ENCODE measurements around the gene FANCD2. TPM values are rescaled to one million over a fixed set of nuclear protein-coding genes. Genes with fewer than 3 reads are reported as not detected.
A peak's percentile ranks its signal among the peaks of the same experiment; 100 is the strongest.

Gene FANCD2
- total RNA-seq, 1 donor, result 6.2 TPM

- Histone ChIP-seq H3K27me3 (ENCODE audit: insufficient read depth, low read length) (no peaks in the 10 kb centered on the region), H3K79me2 (ENCODE audit: insufficient read depth, low read length) (no peaks in the 10 kb centered on the region), H4K20me1 (ENCODE audit: insufficient read depth, low read length) (no peaks in the 10 kb centered on the region), H2AFZ (ENCODE audit: low read length) (no peak overlapping the region), H3K4me1 (ENCODE audit: insufficient read depth, low read length) (no peaks in the 10 kb centered on the region), H3K36me3 (ENCODE audit: insufficient read depth, low read length) (no peaks in the 10 kb centered on the region), H3K9me3 (ENCODE audit: low read depth, low read length) (no peaks in the 10 kb centered on the region), H3K4me3 (ENCODE audit: insufficient read depth, low read length) (no peak overlapping the region), H3K4me2 (ENCODE audit: insufficient read depth, low read length) (no peak overlapping the region), H3K27ac (ENCODE audit: low read depth, low read length) (no peak overlapping the region)
- TF ChIP-seq CTCF (IDR thresholded peaks at IDR 0.05; ENCODE audit: extremely low read depth, low read depth, low read length), result no peak
- peak; percentile 74 for DNase-seq (ENCODE audit: insufficient read length, low spot score, missing footprints)
Observed at GRCh38 chr3:10074666-10075065, 48.4 kb downstream of the FANCD2 start.

- Histone ChIP-seq H3K9me3 (ENCODE audit: low read depth, low read length) (no peaks in the 10 kb centered on the region), H3K36me3 (ENCODE audit: insufficient read depth, low read length) (peaks cover 15% of the 10 kb centered on the region), H3K4me1 (ENCODE audit: insufficient read depth, low read length) (no peaks in the 10 kb centered on the region), H4K20me1 (ENCODE audit: insufficient read depth, low read length) (no peaks in the 10 kb centered on the region), H2AFZ (ENCODE audit: low read length) (no peak overlapping the region), H3K27ac (ENCODE audit: low read depth, low read length) (no peak overlapping the region), H3K27me3 (ENCODE audit: insufficient read depth, low read length) (no peaks in the 10 kb centered on the region), H3K79me2 (ENCODE audit: insufficient read depth, low read length) (no peaks in the 10 kb centered on the region), H3K4me3 (ENCODE audit: insufficient read depth, low read length) (no peak overlapping the region), H3K4me2 (ENCODE audit: insufficient read depth, low read length) (no peak overlapping the region)
- no peak for DNase-seq (ENCODE audit: insufficient read length, low spot score, missing footprints)
- no peak for TF ChIP-seq CTCF (IDR thresholded peaks at IDR 0.05; ENCODE audit: extremely low read depth, low read depth, low read length)
Observed at GRCh38 chr3:10081871-10082270, 55.6 kb downstream of the FANCD2 start.

- no peak for TF ChIP-seq CTCF (IDR thresholded peaks at IDR 0.05; ENCODE audit: extremely low read depth, low read depth, low read length)
- H3K4me2 ChIP-seq (ENCODE audit: insufficient read depth, low read length), result no peak overlapping the region
- H3K79me2 ChIP-seq (ENCODE audit: insufficient read depth, low read length), result no peaks in the 10 kb centered on the region
- H4K20me1 ChIP-seq (ENCODE audit: insufficient read depth, low read length), result no peaks in the 10 kb centered on the region
- no peak overlapping the region for H2AFZ ChIP-seq (ENCODE audit: low read length)
- H3K4me1 ChIP-seq (ENCODE audit: insufficient read depth, low read length), result no peaks in the 10 kb centered on the region
- H3K9me3 ChIP-seq (ENCODE audit: low read depth, low read length), result no peaks in the 10 kb centered on the region
- H3K27ac ChIP-seq (ENCODE audit: low read depth, low read length), result no peak overlapping the region
- no peak overlapping the region for H3K4me3 ChIP-seq (ENCODE audit: insufficient read depth, low read length)
- H3K36me3 ChIP-seq (ENCODE audit: insufficient read depth, low read length), result peaks cover 14% of the 10 kb centered on the region
- H3K27me3 ChIP-seq (ENCODE audit: insufficient read depth, low read length), result no peaks in the 10 kb centered on the region
- no peak for DNase-seq (ENCODE audit: insufficient read length, low spot score, missing footprints)
Observed at GRCh38 chr3:10085738-10086137, 59.5 kb downstream of the FANCD2 start.

- no peak for TF ChIP-seq CTCF (IDR thresholded peaks at IDR 0.05; ENCODE audit: extremely low read depth, low read depth, low read length)
- no peak for DNase-seq (ENCODE audit: insufficient read length, low spot score, missing footprints)
Observed at GRCh38 chr3:10088256-10088655, 62.0 kb downstream of the FANCD2 start.

More at GRCh38 chr3:10088256-10088655, 62.0 kb downstream of the FANCD2 start:
- no peak overlapping the region for H3K4me3 ChIP-seq (ENCODE audit: insufficient read depth, low read length)
- H2AFZ ChIP-seq (ENCODE audit: low read length), result no peak overlapping the region
- no peaks in the 10 kb centered on the region for H3K79me2 ChIP-seq (ENCODE audit: insufficient read depth, low read length)
- H3K9me3 ChIP-seq (ENCODE audit: low read depth, low read length), result no peaks in the 10 kb centered on the region
- H3K27ac ChIP-seq (ENCODE audit: low read depth, low read length), result no peak overlapping the region
- no peaks in the 10 kb centered on the region for H4K20me1 ChIP-seq (ENCODE audit: insufficient read depth, low read length)
- no peak overlapping the region for H3K4me2 ChIP-seq (ENCODE audit: insufficient read depth, low read length)
- H3K27me3 ChIP-seq (ENCODE audit: insufficient read depth, low read length), result no peaks in the 10 kb centered on the region
- H3K36me3 ChIP-seq (ENCODE audit: insufficient read depth, low read length), result peaks cover 5% of the 10 kb centered on the region
- no peaks in the 10 kb centered on the region for H3K4me1 ChIP-seq (ENCODE audit: insufficient read depth, low read length)
